COLO668 (cell line): ENCODE measurements around the gene UBAP2.
A peak's percentile ranks its signal among the peaks of the same experiment; 100 is the strongest.

Source experiments
- DNase-seq: peaks from one replicate; lab custom pipeline; 2025; ENCODE audit not compliant: unreplicated experiment; lab: John Stamatoyannopoulos, UW

The UBAP2 gene

GRCh38 chr9:34048727-34049629 lies at the start of gene UBAP2:
UBAP2 (minus strand) TSS chr9:34048887; CDS start chr9:34017148, 31,739 bp downstream.
- peak; percentile 98 for DNase-seq

- DNase-seq, result no peak
These were observed 49.6 kb upstream of the UBAP2 start for GRCh38 chr9:34098307-34098706.

GRCh38 chr9:34097865-34098264 lies 49.2 kb upstream of the UBAP2 start:
- DNase-seq, result no peak

- no peak for DNase-seq
These were observed 48.1 kb upstream of the UBAP2 start for GRCh38 chr9:34096751-34097150.

- DNase-seq, result no peak
These were observed 44.9 kb upstream of the UBAP2 start for GRCh38 chr9:34093578-34093977.

- no peak for DNase-seq
These were observed 40.6 kb upstream of the UBAP2 start for GRCh38 chr9:34089311-34089710.

GRCh38 chr9:34087370-34087769 lies 38.7 kb upstream of the UBAP2 start:
- no peak for DNase-seq

GRCh38 chr9:34086864-34087263 lies 38.2 kb upstream of the UBAP2 start:
- no peak for DNase-seq

- no peak for DNase-seq
These were observed 37.2 kb upstream of the UBAP2 start for GRCh38 chr9:34085581-34086500.

- DNase-seq, result no peak
These were observed 35.9 kb upstream of the UBAP2 start for GRCh38 chr9:34084562-34084961.

GRCh38 chr9:34079181-34079580 lies 30.5 kb upstream of the UBAP2 start:
- DNase-seq, result peak; percentile 29

- peak; percentile 67 for DNase-seq
These were observed 24.3 kb upstream of the UBAP2 start for GRCh38 chr9:34072868-34073590.

GRCh38 chr9:34072410-34072809 lies 23.7 kb upstream of the UBAP2 start:
- DNase-seq, result peak; percentile 12

GRCh38 chr9:34070606-34071324 lies 22.1 kb upstream of the UBAP2 start:
- DNase-seq, result no peak

- no peak for DNase-seq
These were observed 21.1 kb upstream of the UBAP2 start for GRCh38 chr9:34069831-34070230.

GRCh38 chr9:34065541-34065940 lies 16.9 kb upstream of the UBAP2 start:
- no peak for DNase-seq

GRCh38 chr9:34059954-34060353 lies 11.3 kb upstream of the UBAP2 start:
- DNase-seq, result no peak

GRCh38 chr9:34059281-34059680 lies 10.6 kb upstream of the UBAP2 start:
- DNase-seq, result no peak

GRCh38 chr9:34049630-34050384 lies 1.1 kb upstream of the UBAP2 start:
- DNase-seq, result no peak
